ENCODE measurements around the gene PPP1R14C. TPM values are rescaled to one million over a fixed set of nuclear protein-coding genes. Genes with fewer than 3 reads are reported as not detected.

PPP1R14C gene
- polyA plus RNA-seq, 1 donor from 2014 or later = 14.0 TPM

DNA sequence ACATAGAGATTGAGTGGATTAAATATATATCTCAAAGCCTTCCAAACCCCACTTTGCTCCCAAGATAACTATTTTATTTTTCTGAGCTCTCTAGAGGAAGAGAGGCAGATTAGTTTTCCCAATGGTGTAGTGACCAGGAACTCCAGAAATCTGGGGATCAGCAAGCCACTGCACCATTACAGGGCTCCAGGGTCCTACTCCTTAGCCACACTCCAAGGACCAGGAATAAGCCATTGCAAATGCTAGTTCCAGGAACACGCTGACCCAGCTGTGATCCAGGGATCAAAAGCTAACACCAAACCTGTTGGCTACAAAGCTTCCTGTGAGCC lies 128.3 kb downstream of the PPP1R14C start:
- H3F3A ChIP-seq (ENCODE audit: insufficient read depth, low read length, poor library complexity, severe bottlenecking) = no peaks in the 10 kb centered on the region
- H4K20me1 ChIP-seq (ENCODE audit: insufficient read depth) = no peaks in the 10 kb centered on the region
- H3K36me3 ChIP-seq (ENCODE audit: insufficient read depth, low read length) = no peaks in the 10 kb centered on the region
- no peaks in the 10 kb centered on the region for H3K27me3 ChIP-seq (ENCODE audit: insufficient read depth, low read depth, low read length)
- H3K79me2 ChIP-seq (replicated peaks; ENCODE audit: insufficient read depth, low read length) = no peaks in the 10 kb centered on the region
- no peaks in the 10 kb centered on the region for H3K9me2 ChIP-seq (ENCODE audit: insufficient read depth, low read length)
- H3K9ac ChIP-seq (ENCODE audit: low read length) = no peak overlapping the region
- no peak for TF ChIP-seq RAD21 (conservative IDR thresholded peaks at IDR 0.05)
- TF ChIP-seq TAF1 (IDR thresholded peaks at IDR 0.05; ENCODE audit: low read depth) = no peak
- no peak for TF ChIP-seq EZH2 (IDR thresholded peaks at IDR 0.05; ENCODE audit: borderline replicate concordance, insufficient read depth, low read length, poor library complexity, severe bottlenecking)
- TF ChIP-seq, protein P1, sequence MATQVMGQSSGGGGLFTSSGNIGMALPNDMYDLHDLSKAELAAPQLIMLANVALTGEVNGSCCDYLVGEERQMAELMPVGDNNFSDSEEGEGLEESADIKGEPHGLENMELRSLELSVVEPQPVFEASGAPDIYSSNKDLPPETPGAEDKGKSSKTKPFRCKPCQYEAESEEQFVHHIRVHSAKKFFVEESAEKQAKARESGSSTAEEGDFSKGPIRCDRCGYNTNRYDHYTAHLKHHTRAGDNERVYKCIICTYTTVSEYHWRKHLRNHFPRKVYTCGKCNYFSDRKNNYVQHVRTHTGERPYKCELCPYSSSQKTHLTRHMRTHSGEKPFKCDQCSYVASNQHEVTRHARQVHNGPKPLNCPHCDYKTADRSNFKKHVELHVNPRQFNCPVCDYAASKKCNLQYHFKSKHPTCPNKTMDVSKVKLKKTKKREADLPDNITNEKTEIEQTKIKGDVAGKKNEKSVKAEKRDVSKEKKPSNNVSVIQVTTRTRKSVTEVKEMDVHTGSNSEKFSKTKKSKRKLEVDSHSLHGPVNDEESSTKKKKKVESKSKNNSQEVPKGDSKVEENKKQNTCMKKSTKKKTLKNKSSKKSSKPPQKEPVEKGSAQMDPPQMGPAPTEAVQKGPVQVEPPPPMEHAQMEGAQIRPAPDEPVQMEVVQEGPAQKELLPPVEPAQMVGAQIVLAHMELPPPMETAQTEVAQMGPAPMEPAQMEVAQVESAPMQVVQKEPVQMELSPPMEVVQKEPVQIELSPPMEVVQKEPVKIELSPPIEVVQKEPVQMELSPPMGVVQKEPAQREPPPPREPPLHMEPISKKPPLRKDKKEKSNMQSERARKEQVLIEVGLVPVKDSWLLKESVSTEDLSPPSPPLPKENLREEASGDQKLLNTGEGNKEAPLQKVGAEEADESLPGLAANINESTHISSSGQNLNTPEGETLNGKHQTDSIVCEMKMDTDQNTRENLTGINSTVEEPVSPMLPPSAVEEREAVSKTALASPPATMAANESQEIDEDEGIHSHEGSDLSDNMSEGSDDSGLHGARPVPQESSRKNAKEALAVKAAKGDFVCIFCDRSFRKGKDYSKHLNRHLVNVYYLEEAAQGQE (IDR thresholded peaks at IDR 0.05; ENCODE audit: borderline replicate concordance) = no peak
- TF ChIP-seq, protein P2, sequence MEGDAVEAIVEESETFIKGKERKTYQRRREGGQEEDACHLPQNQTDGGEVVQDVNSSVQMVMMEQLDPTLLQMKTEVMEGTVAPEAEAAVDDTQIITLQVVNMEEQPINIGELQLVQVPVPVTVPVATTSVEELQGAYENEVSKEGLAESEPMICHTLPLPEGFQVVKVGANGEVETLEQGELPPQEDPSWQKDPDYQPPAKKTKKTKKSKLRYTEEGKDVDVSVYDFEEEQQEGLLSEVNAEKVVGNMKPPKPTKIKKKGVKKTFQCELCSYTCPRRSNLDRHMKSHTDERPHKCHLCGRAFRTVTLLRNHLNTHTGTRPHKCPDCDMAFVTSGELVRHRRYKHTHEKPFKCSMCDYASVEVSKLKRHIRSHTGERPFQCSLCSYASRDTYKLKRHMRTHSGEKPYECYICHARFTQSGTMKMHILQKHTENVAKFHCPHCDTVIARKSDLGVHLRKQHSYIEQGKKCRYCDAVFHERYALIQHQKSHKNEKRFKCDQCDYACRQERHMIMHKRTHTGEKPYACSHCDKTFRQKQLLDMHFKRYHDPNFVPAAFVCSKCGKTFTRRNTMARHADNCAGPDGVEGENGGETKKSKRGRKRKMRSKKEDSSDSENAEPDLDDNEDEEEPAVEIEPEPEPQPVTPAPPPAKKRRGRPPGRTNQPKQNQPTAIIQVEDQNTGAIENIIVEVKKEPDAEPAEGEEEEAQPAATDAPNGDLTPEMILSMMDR (IDR thresholded peaks at IDR 0.05; ENCODE audit: poor library complexity, severe bottlenecking) = no peak
- no peak overlapping the region for H2AFZ ChIP-seq (ENCODE audit: low read depth, low read length)
- H3K4me2 ChIP-seq (ENCODE audit: low read length) = no peak overlapping the region
- no peak overlapping the region for H3K4me3 ChIP-seq (ENCODE audit: low read length)
- no peaks in the 10 kb centered on the region for H3K9me3 ChIP-seq (ENCODE audit: low read length)
- H3K27ac ChIP-seq (ENCODE audit: low read length) = no peak overlapping the region

DNA sequence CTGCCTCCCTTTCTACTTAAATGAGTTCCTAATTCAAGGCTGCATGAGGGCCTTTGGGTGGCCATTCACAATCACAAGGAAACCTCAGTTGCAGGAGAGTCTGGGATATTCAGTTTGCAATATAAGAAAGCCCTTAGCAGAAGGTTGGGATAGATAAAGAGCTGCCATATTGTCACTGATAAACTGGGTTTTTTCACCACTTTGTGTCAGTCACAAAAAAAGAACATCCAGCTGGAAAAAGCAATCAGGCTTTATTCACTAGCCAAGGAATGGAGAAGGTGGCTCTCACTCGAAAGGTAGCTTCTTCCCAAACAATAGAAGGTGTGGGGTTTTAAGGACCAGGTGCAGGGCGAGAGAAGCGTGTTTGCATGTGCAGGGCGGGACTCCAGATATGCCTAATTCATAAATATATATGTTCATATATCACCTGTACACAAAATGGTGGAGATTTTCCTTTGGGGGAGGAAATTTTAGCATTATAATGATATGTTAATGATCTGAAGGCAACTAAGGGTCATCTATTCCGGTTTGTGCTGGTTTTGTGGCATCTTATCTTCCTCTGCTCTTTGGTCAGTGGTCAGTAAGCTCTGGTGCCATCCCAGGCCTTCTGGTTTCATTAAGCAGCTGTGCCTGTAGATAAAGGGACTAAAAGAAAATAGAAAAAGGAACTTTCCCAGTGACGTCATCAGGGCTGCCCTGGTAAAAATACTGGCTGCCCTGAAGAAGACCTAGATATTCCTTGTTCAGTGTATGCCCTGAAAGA lies 128.8 kb downstream of the PPP1R14C start:
- Histone ChIP-seq H4K20me1 (ENCODE audit: insufficient read depth) (no peaks in the 10 kb centered on the region), H3K27me3 (ENCODE audit: insufficient read depth, low read depth, low read length) (no peaks in the 10 kb centered on the region), H2AFZ (ENCODE audit: low read depth, low read length) (no peak overlapping the region), H3K4me3 (ENCODE audit: low read length) (no peak overlapping the region), H3K79me2 (replicated peaks; ENCODE audit: insufficient read depth, low read length) (no peaks in the 10 kb centered on the region), H3K36me3 (ENCODE audit: insufficient read depth, low read length) (no peaks in the 10 kb centered on the region), H3K9ac (ENCODE audit: low read length) (no peak overlapping the region), H3K27ac (ENCODE audit: low read length) (no peak overlapping the region), H3K4me2 (ENCODE audit: low read length) (no peak overlapping the region), H3F3A (ENCODE audit: insufficient read depth, low read length, poor library complexity, severe bottlenecking) (no peaks in the 10 kb centered on the region), H3K9me2 (ENCODE audit: insufficient read depth, low read length) (no peaks in the 10 kb centered on the region), H3K9me3 (ENCODE audit: low read length) (no peaks in the 10 kb centered on the region)
- no peak for TF ChIP-seq POLR2AphosphoS5 (IDR thresholded peaks at IDR 0.05)
- TF ChIP-seq EP300 (conservative IDR thresholded peaks at IDR 0.05; ENCODE audit: poor library complexity, severe bottlenecking) = no peak

DNA sequence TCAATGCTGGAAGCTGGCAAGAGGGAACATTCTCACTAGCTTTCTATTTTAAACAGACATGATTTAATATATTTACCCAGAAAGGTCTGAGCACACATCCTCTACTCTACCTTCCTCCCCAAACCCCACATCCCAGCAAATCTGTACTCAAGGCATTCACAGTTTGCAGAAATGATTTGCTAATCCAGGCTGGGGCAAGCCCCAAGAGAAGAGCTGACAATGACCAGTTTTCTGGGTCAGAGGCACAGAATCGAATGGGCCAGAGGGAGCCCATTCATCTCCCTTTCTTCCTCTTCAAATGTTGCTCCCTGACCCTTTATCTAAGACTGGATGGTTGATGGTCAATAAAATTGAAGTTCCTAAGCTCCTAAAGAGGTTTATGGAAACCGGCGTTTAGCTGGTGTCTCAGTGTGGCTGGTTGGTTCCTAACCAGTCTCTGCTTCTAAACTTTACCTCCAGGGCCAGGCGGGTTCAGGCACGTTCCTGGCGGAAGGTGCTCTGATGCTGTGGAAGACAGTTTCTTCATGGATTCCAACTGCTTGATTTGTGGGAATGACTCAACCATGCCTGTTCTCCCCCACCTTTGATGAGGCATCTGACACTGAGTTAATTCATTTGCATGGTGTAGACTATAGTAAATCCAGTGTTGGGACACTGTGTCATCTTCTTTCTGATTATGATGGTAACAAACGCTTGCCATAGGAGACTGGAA lies 129.6 kb downstream of the PPP1R14C start:
- Histone ChIP-seq H3K27ac (ENCODE audit: low read length) (no peak overlapping the region), H3K27me3 (ENCODE audit: insufficient read depth, low read depth, low read length) (no peaks in the 10 kb centered on the region), H3F3A (ENCODE audit: insufficient read depth, low read length, poor library complexity, severe bottlenecking) (no peaks in the 10 kb centered on the region), H3K36me3 (ENCODE audit: insufficient read depth, low read length) (no peaks in the 10 kb centered on the region), H4K20me1 (ENCODE audit: insufficient read depth) (no peaks in the 10 kb centered on the region), H3K9me3 (ENCODE audit: low read length) (no peaks in the 10 kb centered on the region), H3K4me2 (ENCODE audit: low read length) (no peak overlapping the region), H3K9me2 (ENCODE audit: insufficient read depth, low read length) (no peaks in the 10 kb centered on the region), H3K4me3 (ENCODE audit: low read length) (no peak overlapping the region), H2AFZ (ENCODE audit: low read depth, low read length) (no peak overlapping the region), H3K79me2 (replicated peaks; ENCODE audit: insufficient read depth, low read length) (no peaks in the 10 kb centered on the region), H3K9ac (ENCODE audit: low read length) (no peak overlapping the region)
- no peak for TF ChIP-seq MXI1 (conservative IDR thresholded peaks at IDR 0.05; ENCODE audit: poor library complexity, severe bottlenecking)
- TF ChIP-seq TAF1 (IDR thresholded peaks at IDR 0.05; ENCODE audit: low read depth) = no peak
- TF ChIP-seq EZH2 (IDR thresholded peaks at IDR 0.05; ENCODE audit: borderline replicate concordance, insufficient read depth, low read length, poor library complexity, severe bottlenecking) = no peak
- no peak for TF ChIP-seq SMC3 (conservative IDR thresholded peaks at IDR 0.05; ENCODE audit: poor library complexity)
- TF ChIP-seq, protein P1 (IDR thresholded peaks at IDR 0.05; ENCODE audit: borderline replicate concordance) = no peak
- TF ChIP-seq EP300 (conservative IDR thresholded peaks at IDR 0.05; ENCODE audit: poor library complexity, severe bottlenecking) = no peak
- TF ChIP-seq, protein P2 (IDR thresholded peaks at IDR 0.05; ENCODE audit: poor library complexity, severe bottlenecking) = no peak

Data from neural cell (in vitro differentiated cells).